PC-9 (cell line): ENCODE data around the gene EPHB1. TPM values are rescaled to one million over a fixed set of nuclear protein-coding genes. Genes with fewer than 3 reads are reported as not detected.

Experiments used
- BruUV-seq: library from RNA; stranded (reverse); fragments of 400-500 nt; replicated peaks from 2 replicates; lab custom pipeline; 2021; lab: Mats Ljungman, UMichigan
- CTCF ChIA-PET: fragments of 300-600 bp; sonication (Branson Sonifier 250); formaldehyde crosslinking; loops from one replicate; lab custom pipeline; 2022; ENCODE audit warnings: antibody characterized with exemption; lab: Charles Lee
- POLR2A ChIA-PET: fragments of 300-600 bp; sonication (Branson Sonifier 250); formaldehyde crosslinking; loops from one replicate; lab custom pipeline; 2022; ENCODE audit warnings: antibody characterized with exemption; ENCODE audit not compliant: unreplicated experiment; lab: Charles Lee
- DNase-seq, 2 experiments: peaks; one replicate each; pipeline versions ENCODE4 v3.0.0 to v3.0.0-alpha.2; 2015 to 2022; ENCODE audit warnings: mixed read lengths in 1 of 2
- H2AFZ ChIP-seq: fragments of 200-600 bp; sonication (generic); 2 replicates; pipeline ENCODE4 v1.8.1; 2017; ENCODE audit warnings: antibody characterized with exemption
- H3F3A ChIP-seq: fragments of 200-600 bp; sonication (generic); 2 replicates; pipeline ENCODE4 v1.8.1; 2017; ENCODE audit warnings: antibody characterized with exemption, mild to moderate bottlenecking, low read depth; ENCODE audit not compliant: insufficient read depth
- H3K27ac ChIP-seq: fragments of 200-600 bp; sonication (generic); 2 replicates; pipeline ENCODE4 v1.6.1; 2016; ENCODE audit warnings: mixed run types
- H3K27me3 ChIP-seq: fragments of 200-600 bp; sonication (generic); 2 replicates; pipeline ENCODE4 v1.6.1; 2016; ENCODE audit warnings: low read depth, mixed run types; ENCODE audit not compliant: insufficient read depth
- H3K36me3 ChIP-seq: fragments of 200-600 bp; sonication (generic); 2 replicates; pipeline ENCODE4 v1.6.1; 2016; ENCODE audit warnings: low read depth, mixed run types
- H3K4me1 ChIP-seq: fragments of 200-600 bp; sonication (generic); replicated peaks from 2 replicates; pipeline ENCODE4 v1.6.1; 2016; ENCODE audit warnings: mixed run types; ENCODE audit not compliant: insufficient read depth
- H3K4me2 ChIP-seq: fragments of 200-600 bp; sonication (generic); 2 replicates; pipeline ENCODE4 v1.6.1; 2017; ENCODE audit warnings: mixed run types
- H3K4me3 ChIP-seq: fragments of 200-600 bp; sonication (generic); 2 replicates; pipeline ENCODE4 v1.6.1; 2016; ENCODE audit warnings: mixed run types
- H3K79me2 ChIP-seq: fragments of 200-600 bp; sonication (generic); 2 replicates; pipeline ENCODE4 v1.6.1; 2017; ENCODE audit warnings: low read depth, mixed run types
- H3K9me2 ChIP-seq: fragments of 200-600 bp; sonication (generic); 2 replicates; pipeline ENCODE4 v1.8.1; 2017; ENCODE audit warnings: mild to moderate bottlenecking; ENCODE audit not compliant: insufficient read depth
- H3K9me3 ChIP-seq: fragments of 200-600 bp; sonication (generic); 2 replicates; pipeline ENCODE4 v1.8.1; 2016; ENCODE audit warnings: low read depth; ENCODE audit not compliant: insufficient read depth
- H4K20me1 ChIP-seq: fragments of 200-600 bp; sonication (generic); 2 replicates; pipeline ENCODE4 v1.8.1; 2017; ENCODE audit not compliant: insufficient read depth
- CTCF ChIP-seq: fragments of 200-600 bp; sonication (generic); conservative IDR thresholded peaks from 2 replicates; pipeline ENCODE4 v1.6.1; 2017; ENCODE audit warnings: mixed run types, antibody characterized with exemption, mild to moderate bottlenecking, moderate library complexity
- EZH2 ChIP-seq: fragments of 200-600 bp; sonication (generic); IDR thresholded peaks from 2 replicates; pipeline ENCODE4 v1.8.0; 2017; ENCODE audit warnings: antibody characterized with exemption, low read depth
- intact Hi-C: fragments of 100-400 bp; cut with micrococcal nuclease; formaldehyde crosslinking; loops from one replicate; pipeline ENCODE4 v1.10.0; 2022; ENCODE audit not compliant: unreplicated experiment
- total RNA-seq: library from RNA; stranded (reverse); gene quantifications from 2 replicates; pipeline ENCODE4 v1.2.3, GENCODE V29; 2021

EPHB1 gene
- total RNA-seq, 1 experiment from 2014 or later, result 0.15 TPM

DNA sequence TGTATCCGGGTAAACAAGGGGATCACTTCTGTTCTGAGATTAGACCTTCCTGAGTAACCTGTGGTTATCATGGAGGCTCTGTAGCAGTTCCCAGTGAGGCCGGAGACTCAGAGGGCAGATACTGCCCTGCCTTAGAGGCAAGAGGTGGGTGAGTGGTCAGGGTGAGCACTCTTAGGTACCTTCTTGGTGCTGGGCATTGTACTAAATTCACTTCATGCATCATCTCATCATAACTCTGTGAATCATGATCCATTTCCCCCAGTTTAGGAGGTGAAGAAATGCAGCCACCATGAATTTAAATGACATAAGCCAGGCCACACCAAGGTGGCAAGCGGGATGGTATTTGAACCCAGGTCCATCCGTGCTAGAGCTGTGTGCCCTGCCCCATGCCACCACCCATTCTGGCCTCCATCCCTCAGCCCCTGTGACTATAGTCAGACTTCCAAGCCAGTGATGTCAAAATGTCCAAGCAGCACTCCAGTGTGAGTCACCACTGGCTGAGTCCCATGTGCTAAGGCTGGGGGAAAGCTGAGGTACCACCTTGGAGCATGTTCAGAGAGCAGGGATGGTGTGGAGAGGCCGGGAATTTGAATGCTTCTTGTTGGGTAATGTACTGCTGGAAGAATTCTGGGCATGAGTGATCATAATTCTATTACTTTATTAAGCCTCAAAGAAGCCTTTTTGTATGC lies 88.8 kb downstream of the EPHB1 start:
- H3K4me3 ChIP-seq, result no peak overlapping the region
- POLR2A ChIA-PET, result no interaction called here
- no peak overlapping the region for H3K4me2 ChIP-seq
- H2AFZ ChIP-seq, result no peak overlapping the region
- no TSS peak for BruUV-seq
- no peaks in the 10 kb centered on the region for H3K9me2 ChIP-seq
- H3K27ac ChIP-seq, result no peak overlapping the region
- intact Hi-C loops, result no loop called here
- CTCF ChIA-PET, result no interaction called here
- TF ChIP-seq CTCF, result no peak
- no peak for TF ChIP-seq EZH2
- H3K27me3 ChIP-seq, result peaks cover 29% of the 10 kb centered on the region
- no peaks in the 10 kb centered on the region for H3K4me1 ChIP-seq
- no peaks in the 10 kb centered on the region for H3K79me2 ChIP-seq
- no peaks in the 10 kb centered on the region for H3K36me3 ChIP-seq
- DNase-seq, result no peak
- no peaks in the 10 kb centered on the region for H3F3A ChIP-seq
- no peaks in the 10 kb centered on the region for H3K9me3 ChIP-seq
- H4K20me1 ChIP-seq, result no peaks in the 10 kb centered on the region

DNA sequence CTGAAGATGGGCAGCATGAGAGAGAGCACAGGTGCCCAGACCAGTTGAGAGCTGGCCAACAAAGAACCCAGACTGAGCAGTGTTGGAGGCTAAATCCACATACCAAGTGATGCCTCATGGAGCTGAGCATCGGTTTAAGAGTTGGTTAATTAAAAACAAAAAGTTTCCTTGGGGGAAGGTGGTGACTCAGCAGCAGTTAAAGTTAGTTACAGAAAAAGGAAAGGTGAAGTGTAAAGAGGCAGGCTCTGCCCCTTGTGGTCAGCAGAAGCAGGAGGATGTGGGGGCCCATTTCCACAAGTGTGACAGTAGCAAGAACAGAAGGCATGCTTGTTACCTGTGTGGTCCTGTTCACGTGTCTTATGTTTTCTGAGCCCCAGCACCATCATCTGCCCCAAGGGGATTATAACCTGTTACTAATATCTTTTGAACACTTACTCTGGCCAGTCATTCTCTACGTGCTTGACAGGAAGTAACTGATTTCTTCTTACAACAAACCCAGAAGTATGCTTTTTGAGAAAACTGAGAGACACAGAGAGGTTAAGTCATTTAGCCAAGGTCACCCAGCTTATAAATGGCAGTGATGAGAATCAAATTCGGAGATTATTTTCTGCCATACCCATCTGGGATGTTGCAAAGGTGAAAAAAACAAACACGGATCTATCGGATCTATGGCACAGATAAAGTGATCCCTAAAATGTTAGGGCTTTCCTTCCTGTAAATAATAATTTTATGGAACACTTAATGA lies 91.0 kb downstream of the EPHB1 start:
- Histone ChIP-seq H3K79me2 (no peaks in the 10 kb centered on the region), H3F3A (no peaks in the 10 kb centered on the region), H3K4me2 (no peak overlapping the region), H3K27me3 (peaks cover 30% of the 10 kb centered on the region), H3K9me3 (no peaks in the 10 kb centered on the region), H3K4me1 (no peaks in the 10 kb centered on the region), H3K36me3 (no peaks in the 10 kb centered on the region), H2AFZ (no peak overlapping the region), H3K27ac (no peak overlapping the region), H4K20me1 (no peaks in the 10 kb centered on the region), H3K9me2 (no peaks in the 10 kb centered on the region), H3K4me3 (no peak overlapping the region)
- TF ChIP-seq CTCF (peak; percentile 28; the same call in 1 of the 2 replicates), EZH2 (no peak)
- no peak for DNase-seq
- ChIA-PET POLR2A (no interaction called here), CTCF (no interaction called here)
- intact Hi-C loops, result no loop called here
- no TSS peak for BruUV-seq

GRCh38 chr3:134886991-134887390 lies 91.9 kb downstream of the EPHB1 start:
- POLR2A ChIA-PET, result no interaction called here
- CTCF ChIA-PET, result no interaction called here
- Histone ChIP-seq H3K27me3 (peaks cover 31% of the 10 kb centered on the region), H4K20me1 (no peaks in the 10 kb centered on the region), H3F3A (no peaks in the 10 kb centered on the region), H3K4me2 (no peak overlapping the region), H2AFZ (no peak overlapping the region), H3K36me3 (no peaks in the 10 kb centered on the region), H3K9me2 (no peaks in the 10 kb centered on the region), H3K27ac (no peak overlapping the region), H3K79me2 (no peaks in the 10 kb centered on the region), H3K4me3 (no peak overlapping the region), H3K9me3 (no peaks in the 10 kb centered on the region), H3K4me1 (no peaks in the 10 kb centered on the region)
- no peak for DNase-seq
- TF ChIP-seq CTCF (no peak), EZH2 (no peak)
- BruUV-seq, result no TSS peak
- intact Hi-C loops, result no loop called here
